ENCODE measurements around the gene STAC. TPM values are rescaled to one million over a fixed set of nuclear protein-coding genes. Genes with fewer than 3 reads are reported as not detected.

Gene STAC
- total and polyA plus RNA-seq, 10 of the 15 experiments (the other 5 are each of a cell fraction or from before 2014, with no cell fraction given): 0.07 TPM; not detected in 9

GRCh38 chr3:36332139-36332538 lies 48.2 kb upstream of the STAC start:
- Histone ChIP-seq H3K4me1 (ENCODE audit: control insufficient read depth, insufficient read depth, low read length) (no peaks in the 10 kb centered on the region), H3K27me3 (replicated peaks in 1 of 2; ENCODE audit: control insufficient read depth in 2 of 2, insufficient read depth in 2 of 2, low read length in 1 of 2) (no peaks in the 10 kb centered on the region), H3K4me3 (no peak overlapping the region), H3K27ac (ENCODE audit: control insufficient read depth, insufficient read depth) (no peak overlapping the region), H3K9ac (ENCODE audit: control insufficient read depth, insufficient read depth, low read length) (no peak overlapping the region), H4K20me1 (ENCODE audit: control insufficient read depth, insufficient read depth) (no peaks in the 10 kb centered on the region), H3K4me2 (ENCODE audit: control insufficient read depth, insufficient read depth) (no peak overlapping the region), H3K9me3 (replicated peaks; ENCODE audit: control insufficient read depth, insufficient read depth, low read length) (no peaks in the 10 kb centered on the region), H2AFZ (ENCODE audit: control insufficient read depth, low read depth, low read length) (no peak overlapping the region), H3K36me3 (ENCODE audit: control insufficient read depth in 2 of 2, insufficient read depth in 2 of 2, low read length in 1 of 2) (no peaks in the 10 kb centered on the region), H3K79me2 (ENCODE audit: control insufficient read depth, insufficient read depth, low read length) (no peaks in the 10 kb centered on the region)
- BruUV-seq (replicated peaks): no TSS peak
- FAIRE-seq (no peak), ATAC-seq (no peak), DNase-seq (ENCODE audit: low read depth, low spot score) (no peak)
- ChIA-PET SMC1A (ENCODE audit: uncharacterized antibody, unreplicated experiment) (no interaction called here), CTCF (interaction anchor here (0.9 kb wide), 1 partner anchor 22 kb away, joined by 3 read pairs; no protein-coding TSS in a partner anchor), RAD21 (ENCODE audit: unreplicated experiment) (no interaction called here), POLR2A (interaction anchor here (0.7 kb wide), 1 partner anchor 11 kb away, joined by 3 read pairs; no protein-coding TSS in a partner anchor)
- intact Hi-C loops (cut with micrococcal nuclease; ENCODE audit: unreplicated experiment): no loop called here
- in situ Hi-C loops (cut with MboI): no loop called here
- TF ChIP-seq, protein P1, sequence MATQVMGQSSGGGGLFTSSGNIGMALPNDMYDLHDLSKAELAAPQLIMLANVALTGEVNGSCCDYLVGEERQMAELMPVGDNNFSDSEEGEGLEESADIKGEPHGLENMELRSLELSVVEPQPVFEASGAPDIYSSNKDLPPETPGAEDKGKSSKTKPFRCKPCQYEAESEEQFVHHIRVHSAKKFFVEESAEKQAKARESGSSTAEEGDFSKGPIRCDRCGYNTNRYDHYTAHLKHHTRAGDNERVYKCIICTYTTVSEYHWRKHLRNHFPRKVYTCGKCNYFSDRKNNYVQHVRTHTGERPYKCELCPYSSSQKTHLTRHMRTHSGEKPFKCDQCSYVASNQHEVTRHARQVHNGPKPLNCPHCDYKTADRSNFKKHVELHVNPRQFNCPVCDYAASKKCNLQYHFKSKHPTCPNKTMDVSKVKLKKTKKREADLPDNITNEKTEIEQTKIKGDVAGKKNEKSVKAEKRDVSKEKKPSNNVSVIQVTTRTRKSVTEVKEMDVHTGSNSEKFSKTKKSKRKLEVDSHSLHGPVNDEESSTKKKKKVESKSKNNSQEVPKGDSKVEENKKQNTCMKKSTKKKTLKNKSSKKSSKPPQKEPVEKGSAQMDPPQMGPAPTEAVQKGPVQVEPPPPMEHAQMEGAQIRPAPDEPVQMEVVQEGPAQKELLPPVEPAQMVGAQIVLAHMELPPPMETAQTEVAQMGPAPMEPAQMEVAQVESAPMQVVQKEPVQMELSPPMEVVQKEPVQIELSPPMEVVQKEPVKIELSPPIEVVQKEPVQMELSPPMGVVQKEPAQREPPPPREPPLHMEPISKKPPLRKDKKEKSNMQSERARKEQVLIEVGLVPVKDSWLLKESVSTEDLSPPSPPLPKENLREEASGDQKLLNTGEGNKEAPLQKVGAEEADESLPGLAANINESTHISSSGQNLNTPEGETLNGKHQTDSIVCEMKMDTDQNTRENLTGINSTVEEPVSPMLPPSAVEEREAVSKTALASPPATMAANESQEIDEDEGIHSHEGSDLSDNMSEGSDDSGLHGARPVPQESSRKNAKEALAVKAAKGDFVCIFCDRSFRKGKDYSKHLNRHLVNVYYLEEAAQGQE (IDR thresholded peaks at IDR 0.05; ENCODE audit: low read depth, low read length): no peak
- TF ChIP-seq TAF1 (IDR thresholded peaks at IDR 0.05; ENCODE audit: borderline replicate concordance, low read depth, low read length): no peak
- no peak for TF ChIP-seq ZBED1 (IDR thresholded peaks at IDR 0.05; ENCODE audit: borderline replicate concordance)
- TF ChIP-seq ESRRA (IDR thresholded peaks at IDR 0.05; ENCODE audit: low read length): no peak
- TF ChIP-seq RCOR1 (conservative IDR thresholded peaks at IDR 0.05; ENCODE audit: low read depth, low read length): no peak
- TF ChIP-seq NFYB (IDR thresholded peaks at IDR 0.05; ENCODE audit: insufficient read depth, low read depth, low read length): no peak
- TF ChIP-seq SIX5 (IDR thresholded peaks at IDR 0.05; ENCODE audit: low read depth, low read length, severe bottlenecking): no peak
- TF ChIP-seq NRF1 (conservative IDR thresholded peaks at IDR 0.05; ENCODE audit: low read depth, low read length): no peak
- TF ChIP-seq CBX3 (IDR thresholded peaks at IDR 0.05; ENCODE audit: borderline replicate concordance, low read depth): no peak
- TF ChIP-seq, protein P2, sequence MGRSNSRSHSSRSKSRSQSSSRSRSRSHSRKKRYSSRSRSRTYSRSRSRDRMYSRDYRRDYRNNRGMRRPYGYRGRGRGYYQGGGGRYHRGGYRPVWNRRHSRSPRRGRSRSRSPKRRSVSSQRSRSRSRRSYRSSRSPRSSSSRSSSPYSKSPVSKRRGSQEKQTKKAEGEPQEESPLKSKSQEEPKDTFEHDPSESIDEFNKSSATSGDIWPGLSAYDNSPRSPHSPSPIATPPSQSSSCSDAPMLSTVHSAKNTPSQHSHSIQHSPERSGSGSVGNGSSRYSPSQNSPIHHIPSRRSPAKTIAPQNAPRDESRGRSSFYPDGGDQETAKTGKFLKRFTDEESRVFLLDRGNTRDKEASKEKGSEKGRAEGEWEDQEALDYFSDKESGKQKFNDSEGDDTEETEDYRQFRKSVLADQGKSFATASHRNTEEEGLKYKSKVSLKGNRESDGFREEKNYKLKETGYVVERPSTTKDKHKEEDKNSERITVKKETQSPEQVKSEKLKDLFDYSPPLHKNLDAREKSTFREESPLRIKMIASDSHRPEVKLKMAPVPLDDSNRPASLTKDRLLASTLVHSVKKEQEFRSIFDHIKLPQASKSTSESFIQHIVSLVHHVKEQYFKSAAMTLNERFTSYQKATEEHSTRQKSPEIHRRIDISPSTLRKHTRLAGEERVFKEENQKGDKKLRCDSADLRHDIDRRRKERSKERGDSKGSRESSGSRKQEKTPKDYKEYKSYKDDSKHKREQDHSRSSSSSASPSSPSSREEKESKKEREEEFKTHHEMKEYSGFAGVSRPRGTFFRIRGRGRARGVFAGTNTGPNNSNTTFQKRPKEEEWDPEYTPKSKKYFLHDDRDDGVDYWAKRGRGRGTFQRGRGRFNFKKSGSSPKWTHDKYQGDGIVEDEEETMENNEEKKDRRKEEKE (IDR thresholded peaks at IDR 0.05): no peak
